Subcutaneous adipose tissue (tissue), 4 donors: ENCODE results near the gene USP31. TPM values are rescaled to one million over a fixed set of nuclear protein-coding genes. Genes with fewer than 3 reads are reported as not detected.

Experiments used
- total RNA-seq, 4 donors: library from RNA; depleted of rRNA; stranded (reverse); fragments of >200 nt; gene quantifications; one replicate each; pipeline ENCODE4 v1.1.0, GENCODE V29; 2016
- TF ChIP-seq, protein P1 (sequence below): fragments of 450-650 bp; IDR thresholded peaks from one replicate; pipeline ENCODE4 v1.5.1; 2016; ENCODE audit warnings: low read depth, mild to moderate bottlenecking, control low read depth, antibody characterized with exemption, moderate library complexity

Gene USP31
- total RNA-seq, 4 donors from 2014 or later: 6.3 to 18.6 (median 13.2) TPM

DNA sequence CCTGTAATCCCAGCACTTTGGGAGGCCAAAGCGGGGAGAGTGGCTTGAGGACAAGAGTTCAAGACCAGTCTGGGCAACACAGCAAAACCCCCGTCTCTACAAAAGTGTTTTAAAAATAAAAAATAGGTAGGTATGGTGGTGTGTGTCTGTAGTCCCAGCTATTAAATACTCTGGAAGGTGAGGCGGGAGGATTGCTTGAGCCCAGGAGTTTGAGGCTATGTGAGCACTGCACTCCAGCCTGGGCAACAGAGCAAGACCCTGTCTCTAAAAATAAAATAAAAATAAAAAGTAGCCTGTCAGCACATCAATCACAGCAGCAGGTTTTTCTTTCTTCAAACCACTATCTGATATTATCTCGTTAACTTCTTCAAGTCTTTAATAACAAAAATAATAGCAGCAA is 1.6 kb downstream of the USP31 start:
- TF ChIP-seq, protein P1, sequence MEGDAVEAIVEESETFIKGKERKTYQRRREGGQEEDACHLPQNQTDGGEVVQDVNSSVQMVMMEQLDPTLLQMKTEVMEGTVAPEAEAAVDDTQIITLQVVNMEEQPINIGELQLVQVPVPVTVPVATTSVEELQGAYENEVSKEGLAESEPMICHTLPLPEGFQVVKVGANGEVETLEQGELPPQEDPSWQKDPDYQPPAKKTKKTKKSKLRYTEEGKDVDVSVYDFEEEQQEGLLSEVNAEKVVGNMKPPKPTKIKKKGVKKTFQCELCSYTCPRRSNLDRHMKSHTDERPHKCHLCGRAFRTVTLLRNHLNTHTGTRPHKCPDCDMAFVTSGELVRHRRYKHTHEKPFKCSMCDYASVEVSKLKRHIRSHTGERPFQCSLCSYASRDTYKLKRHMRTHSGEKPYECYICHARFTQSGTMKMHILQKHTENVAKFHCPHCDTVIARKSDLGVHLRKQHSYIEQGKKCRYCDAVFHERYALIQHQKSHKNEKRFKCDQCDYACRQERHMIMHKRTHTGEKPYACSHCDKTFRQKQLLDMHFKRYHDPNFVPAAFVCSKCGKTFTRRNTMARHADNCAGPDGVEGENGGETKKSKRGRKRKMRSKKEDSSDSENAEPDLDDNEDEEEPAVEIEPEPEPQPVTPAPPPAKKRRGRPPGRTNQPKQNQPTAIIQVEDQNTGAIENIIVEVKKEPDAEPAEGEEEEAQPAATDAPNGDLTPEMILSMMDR: no peak

DNA sequence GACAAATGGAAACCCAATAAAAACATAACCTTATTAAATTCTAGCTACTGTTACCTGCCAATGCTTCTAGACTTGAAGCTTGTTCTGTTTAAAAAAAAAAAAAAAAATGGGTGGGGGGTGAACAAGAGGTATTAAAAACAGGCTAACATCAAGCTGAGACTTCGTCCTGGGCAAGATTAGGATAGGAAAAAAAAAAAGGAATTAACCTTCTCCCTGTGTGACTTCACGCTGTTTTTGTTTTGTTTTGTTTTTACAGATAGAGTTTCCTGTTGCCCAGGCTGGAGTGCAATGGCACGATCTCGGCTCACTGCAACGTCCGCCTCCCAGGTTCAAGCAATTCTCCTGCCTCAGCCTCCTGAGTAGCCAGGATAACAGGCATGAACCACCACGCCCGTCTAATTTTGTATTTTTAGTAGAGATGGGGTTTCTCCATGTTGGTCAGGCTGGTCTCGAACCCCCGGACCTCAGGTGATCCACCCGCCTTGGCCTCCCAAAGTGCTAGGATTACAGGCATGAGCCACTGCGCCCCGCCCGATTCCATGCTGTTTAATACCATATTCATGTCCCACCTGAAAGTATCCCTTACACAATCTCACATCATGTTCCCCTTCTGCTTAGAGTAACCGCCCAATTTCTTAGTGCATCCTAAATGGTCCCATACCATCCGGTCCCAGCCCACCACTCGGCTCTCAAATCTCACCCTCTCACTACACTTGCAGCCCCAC is 2.2 kb downstream of the USP31 start:
- TF ChIP-seq, protein P1: no peak

DNA sequence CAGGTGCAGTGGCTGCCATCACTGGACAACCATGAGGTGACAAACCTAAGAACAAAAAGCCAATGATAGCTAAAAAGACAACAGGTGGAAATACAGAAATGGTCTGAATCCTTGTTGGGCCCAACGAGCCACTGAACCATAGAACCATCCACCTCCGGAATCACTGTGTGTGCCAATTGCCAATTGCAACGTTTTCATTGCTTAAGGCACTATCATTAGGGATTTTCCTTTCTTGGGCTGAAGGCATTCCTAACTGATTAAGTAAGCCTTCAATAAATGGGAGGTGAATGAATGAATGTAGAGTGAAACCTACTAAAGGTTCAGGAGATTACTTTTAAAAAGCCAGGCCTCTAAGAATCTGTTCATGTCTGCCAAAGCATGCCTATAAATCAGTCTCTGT is 3.6 kb downstream of the USP31 start:
- TF ChIP-seq, protein P1: no peak

DNA sequence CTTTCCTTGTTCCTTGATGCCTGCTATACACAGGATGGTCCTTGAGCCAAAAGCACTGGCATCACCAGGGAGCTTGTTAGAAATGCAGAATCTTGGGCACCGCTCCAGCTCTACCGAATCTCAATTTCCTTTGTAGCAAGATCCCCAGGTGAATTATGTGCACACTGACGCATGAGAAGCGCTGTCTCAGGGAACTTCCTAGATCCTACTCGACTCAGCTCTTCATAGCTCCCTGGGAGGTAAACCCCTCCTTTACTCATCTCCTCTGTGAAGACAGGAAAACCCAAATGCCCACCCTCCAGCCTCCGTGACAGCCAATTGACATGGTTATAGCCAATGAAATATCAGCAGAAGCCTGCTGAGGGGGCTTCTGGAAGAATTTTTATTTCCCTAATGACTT is 4.1 kb downstream of the USP31 start:
- TF ChIP-seq, protein P1: no peak

DNA sequence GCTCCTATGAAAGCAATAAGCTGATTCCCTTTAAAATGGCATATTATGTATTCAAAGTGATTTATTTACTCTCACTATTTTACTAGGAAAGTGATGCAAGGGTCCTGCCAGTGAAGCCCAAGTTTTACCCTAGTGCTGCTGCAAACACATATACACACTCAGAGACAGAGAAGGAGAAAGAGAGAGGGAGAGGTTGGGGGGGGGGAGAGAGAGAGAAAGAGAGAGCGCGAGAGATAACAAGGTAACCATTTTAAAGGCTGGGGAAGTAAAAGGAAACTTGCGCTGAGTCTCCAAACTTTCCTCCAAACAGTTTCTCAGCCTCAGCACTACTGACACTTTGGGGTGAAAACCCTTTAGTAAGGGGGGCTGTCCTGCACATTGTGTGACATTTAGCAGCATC is 5.9 kb downstream of the USP31 start:
- TF ChIP-seq, protein P1: no peak

DNA sequence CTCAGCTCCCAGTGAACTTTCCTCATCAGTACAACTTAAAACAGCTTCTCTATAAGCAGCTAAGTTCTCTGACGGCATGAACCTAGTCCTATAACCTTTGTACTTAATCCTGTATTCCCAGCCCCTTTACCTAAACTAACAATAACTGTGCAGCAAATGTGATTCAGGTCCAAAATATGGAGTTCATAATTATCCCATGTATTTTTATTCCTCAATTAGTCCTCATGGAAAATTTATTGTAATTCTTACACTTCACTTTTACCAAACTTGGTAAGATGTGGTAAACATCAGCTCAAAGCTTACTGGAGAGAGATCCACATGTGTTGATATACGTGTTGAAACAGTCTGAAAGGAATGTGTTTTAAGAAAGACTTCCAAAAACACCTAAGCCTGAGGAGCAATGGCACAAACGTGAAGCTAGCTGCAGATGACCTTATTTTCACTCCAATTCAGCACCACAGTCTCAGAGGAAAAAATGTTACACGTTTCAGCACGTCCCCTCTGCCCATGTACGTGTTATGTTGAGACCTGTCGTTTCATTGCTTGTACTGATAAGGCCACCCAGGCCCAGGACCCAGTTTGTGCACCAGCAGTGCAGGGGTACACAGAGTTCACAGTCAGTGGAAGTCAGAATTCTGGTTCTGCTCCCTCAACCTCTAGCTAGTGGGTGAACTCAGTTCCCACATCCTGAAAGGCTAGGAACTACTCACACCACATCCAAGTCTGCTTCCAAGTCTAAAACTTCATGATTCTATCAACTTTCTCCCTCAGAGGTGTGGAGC is 7.1 kb downstream of the USP31 start:
- TF ChIP-seq, protein P1: no peak

DNA sequence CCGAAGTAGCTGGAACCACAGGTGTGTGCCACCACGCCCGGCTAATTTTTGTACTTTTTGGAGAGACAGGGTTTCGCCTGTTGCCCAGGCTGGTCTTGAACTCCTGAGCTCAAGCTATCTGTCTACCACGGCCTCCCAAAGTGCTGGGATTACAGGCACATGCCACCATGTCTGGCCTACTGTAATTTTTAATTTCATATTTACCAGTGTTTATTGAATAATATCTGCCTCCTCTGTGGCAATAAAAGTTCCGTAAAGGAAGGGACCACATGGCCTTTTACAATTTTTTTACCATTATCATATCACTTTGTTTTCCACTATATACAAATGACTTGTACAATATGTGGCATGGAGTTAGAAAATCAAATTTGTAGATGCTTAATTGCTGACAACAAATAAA is 7.8 kb downstream of the USP31 start:
- TF ChIP-seq, protein P1: no peak
